Hepatocyte (in vitro differentiated cells): ENCODE results near the gene MAP3K5.

Experiments used
- EZH2 ChIP-seq: fragments of 200-600 bp; sonication (generic); IDR thresholded peaks from 2 replicates; pipeline ENCODE4 v1.6.1; 2016; ENCODE audit warnings: antibody characterized with exemption, mild to moderate bottlenecking, borderline replicate concordance
- EZH2phosphoT487 ChIP-seq: fragments of 200-600 bp; sonication (generic); IDR thresholded peaks from one replicate; pipeline ENCODE4 v1.6.1; 2018; ENCODE audit warnings: antibody characterized with exemption, mild to moderate bottlenecking, low read depth, moderate library complexity; ENCODE audit not compliant: unreplicated experiment, severe bottlenecking
- TF ChIP-seq, protein P1 (sequence below): fragments of 200-600 bp; sonication (generic); IDR thresholded peaks from 2 replicates; pipeline ENCODE4 v1.5.1; 2016; ENCODE audit warnings: antibody characterized with exemption, mild to moderate bottlenecking; ENCODE audit not compliant: poor library complexity

GRCh38 chr6:136750696-136751521 lies 41.4 kb downstream of the MAP3K5 start:
- TF ChIP-seq, protein P1, sequence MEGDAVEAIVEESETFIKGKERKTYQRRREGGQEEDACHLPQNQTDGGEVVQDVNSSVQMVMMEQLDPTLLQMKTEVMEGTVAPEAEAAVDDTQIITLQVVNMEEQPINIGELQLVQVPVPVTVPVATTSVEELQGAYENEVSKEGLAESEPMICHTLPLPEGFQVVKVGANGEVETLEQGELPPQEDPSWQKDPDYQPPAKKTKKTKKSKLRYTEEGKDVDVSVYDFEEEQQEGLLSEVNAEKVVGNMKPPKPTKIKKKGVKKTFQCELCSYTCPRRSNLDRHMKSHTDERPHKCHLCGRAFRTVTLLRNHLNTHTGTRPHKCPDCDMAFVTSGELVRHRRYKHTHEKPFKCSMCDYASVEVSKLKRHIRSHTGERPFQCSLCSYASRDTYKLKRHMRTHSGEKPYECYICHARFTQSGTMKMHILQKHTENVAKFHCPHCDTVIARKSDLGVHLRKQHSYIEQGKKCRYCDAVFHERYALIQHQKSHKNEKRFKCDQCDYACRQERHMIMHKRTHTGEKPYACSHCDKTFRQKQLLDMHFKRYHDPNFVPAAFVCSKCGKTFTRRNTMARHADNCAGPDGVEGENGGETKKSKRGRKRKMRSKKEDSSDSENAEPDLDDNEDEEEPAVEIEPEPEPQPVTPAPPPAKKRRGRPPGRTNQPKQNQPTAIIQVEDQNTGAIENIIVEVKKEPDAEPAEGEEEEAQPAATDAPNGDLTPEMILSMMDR = no peak
- TF ChIP-seq EZH2 (no peak), EZH2phosphoT487 (no peak)
